ENCODE data around the gene TOPBP1. TPM values are rescaled to one million over a fixed set of nuclear protein-coding genes. Genes with fewer than 3 reads are reported as not detected.

TOPBP1 gene
- total RNA-seq, 1 experiment from 2014 or later: 58.0 TPM

DNA sequence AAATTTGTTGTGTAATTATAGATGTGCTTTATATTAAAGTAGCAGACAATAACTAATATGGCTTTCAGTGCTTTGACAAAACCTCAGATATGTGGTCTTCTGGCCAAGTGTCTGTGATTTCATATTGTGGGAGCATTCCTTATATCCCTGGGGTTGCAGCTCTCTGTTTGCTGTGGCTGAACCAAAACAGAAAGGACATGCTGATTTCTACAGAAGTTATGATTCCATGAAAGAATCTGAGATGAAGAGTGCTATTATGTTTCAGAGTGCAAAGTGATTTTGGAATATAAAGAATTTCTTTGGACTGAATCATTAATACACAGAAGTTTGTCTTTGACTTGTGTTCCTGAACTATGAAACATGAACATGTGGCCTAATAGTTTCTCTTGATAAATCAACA is 51.7 kb downstream of the TOPBP1 start:
- H3K9me3 ChIP-seq (replicated peaks): no peaks in the 10 kb centered on the region
- H3K4me3 ChIP-seq: no peak overlapping the region
- peaks cover 77% of the 10 kb centered on the region for H3K36me3 ChIP-seq
- no peaks in the 10 kb centered on the region for H3K4me1 ChIP-seq (replicated peaks)
- H3K27ac ChIP-seq: no peak overlapping the region
- no peak for DNase-seq (ENCODE audit: low read depth in 1 of 2, low spot score in 2 of 2)
- H3K27me3 ChIP-seq (replicated peaks): no peaks in the 10 kb centered on the region

DNA sequence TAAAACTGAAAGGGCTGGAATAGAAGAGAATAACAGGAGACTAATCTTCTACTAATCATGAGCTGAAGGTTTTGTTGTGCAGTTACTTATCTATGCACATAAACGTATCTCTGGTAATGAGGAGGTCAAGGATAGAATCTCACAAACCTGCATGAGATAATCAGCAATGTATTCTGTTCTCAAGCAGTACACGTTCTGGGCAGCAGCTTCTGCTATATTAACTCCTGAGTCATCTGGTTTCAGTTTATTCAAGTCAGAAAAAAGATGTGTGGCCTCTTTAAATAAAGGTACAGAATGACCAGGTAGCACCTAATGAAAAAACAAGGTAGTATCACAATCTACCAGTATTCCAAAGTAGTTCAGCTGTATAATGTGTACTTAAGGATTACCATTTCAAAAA is 53.4 kb downstream of the TOPBP1 start:
- H3K27ac ChIP-seq: no peak overlapping the region
- H3K36me3 ChIP-seq: peaks cover 75% of the 10 kb centered on the region
- H3K27me3 ChIP-seq (replicated peaks): no peaks in the 10 kb centered on the region
- no peaks in the 10 kb centered on the region for H3K9me3 ChIP-seq (replicated peaks)
- DNase-seq (ENCODE audit: low read depth in 1 of 2, low spot score in 2 of 2): no peak
- no peaks in the 10 kb centered on the region for H3K4me1 ChIP-seq (replicated peaks)
- H3K4me3 ChIP-seq: no peak overlapping the region

DNA sequence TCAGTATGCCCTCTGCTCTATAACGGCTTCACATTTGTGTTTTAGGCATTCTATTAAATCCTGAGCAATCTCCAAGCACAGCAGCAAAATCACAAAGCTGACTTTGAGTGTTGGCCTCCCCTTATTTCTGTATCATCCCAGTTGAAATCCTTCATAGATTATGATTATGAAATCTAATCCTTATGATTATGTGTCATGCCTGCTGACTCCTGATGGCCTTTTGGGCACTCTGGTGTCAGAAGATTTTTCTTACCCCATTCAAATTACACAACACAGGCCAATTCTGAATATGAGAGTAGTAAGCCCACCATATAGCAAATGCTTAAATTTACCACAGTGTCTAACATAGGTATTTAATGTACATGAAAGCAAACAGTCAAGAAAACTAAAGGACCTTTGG is 53.9 kb downstream of the TOPBP1 start:
- Histone ChIP-seq H3K27ac (no peak overlapping the region), H3K36me3 (peaks cover 69% of the 10 kb centered on the region), H3K9me3 (replicated peaks) (no peaks in the 10 kb centered on the region)

DNA sequence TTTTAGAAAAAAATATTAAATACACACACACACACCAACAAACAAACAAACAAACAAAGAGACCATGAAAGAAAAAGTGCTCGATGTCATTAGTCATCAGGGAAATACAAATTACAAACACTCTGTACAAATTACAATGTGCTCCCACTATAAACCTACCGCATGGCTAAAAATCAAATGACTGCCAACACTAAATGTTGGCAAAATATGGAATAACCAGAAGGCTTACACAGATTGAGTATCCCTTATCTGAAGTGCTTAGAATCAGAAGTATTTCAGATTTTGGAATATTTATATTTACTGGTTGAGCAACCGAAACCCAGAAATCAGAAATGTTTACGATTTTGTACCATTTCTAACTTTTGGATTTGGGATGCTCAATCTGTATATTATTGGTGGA is 54.8 kb downstream of the TOPBP1 start:
- H3K27me3 ChIP-seq (replicated peaks): no peaks in the 10 kb centered on the region
- peaks cover 70% of the 10 kb centered on the region for H3K36me3 ChIP-seq
- no peaks in the 10 kb centered on the region for H3K4me1 ChIP-seq (replicated peaks)

More for the DNA sequence above, 53.9 kb downstream of the TOPBP1 start:
- DNase-seq (ENCODE audit: low read depth in 1 of 2, low spot score in 2 of 2): no peak
- H3K27me3 ChIP-seq (replicated peaks): no peaks in the 10 kb centered on the region
- H3K4me1 ChIP-seq (replicated peaks): no peaks in the 10 kb centered on the region
- no peak overlapping the region for H3K4me3 ChIP-seq

DNA sequence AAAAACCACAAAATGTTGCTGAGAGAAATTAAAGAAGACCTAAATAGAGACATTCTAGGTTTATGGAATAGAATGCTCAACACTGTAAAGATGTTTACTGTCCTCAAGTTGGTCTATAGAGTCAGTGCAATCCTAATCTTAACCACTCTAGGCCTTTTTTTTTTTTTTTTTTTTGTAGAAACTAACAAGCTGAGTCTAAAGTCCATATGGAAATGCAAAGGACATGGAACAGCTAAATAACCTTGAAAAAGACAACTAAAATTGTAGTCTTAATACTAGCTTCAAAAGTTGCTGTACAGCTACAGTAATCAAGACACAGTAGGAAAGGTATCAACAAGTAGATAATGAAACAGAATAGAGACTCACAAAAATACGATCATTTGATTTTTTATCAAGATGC is 55.4 kb downstream of the TOPBP1 start:
- Histone ChIP-seq H3K9me3 (replicated peaks) (no peaks in the 10 kb centered on the region), H3K36me3 (peaks cover 70% of the 10 kb centered on the region), H3K27me3 (replicated peaks) (no peaks in the 10 kb centered on the region), H3K4me3 (no peak overlapping the region), H3K4me1 (replicated peaks) (no peaks in the 10 kb centered on the region), H3K27ac (no peak overlapping the region)
- DNase-seq (ENCODE audit: low read depth in 1 of 2, low spot score in 2 of 2): no peak

More for the DNA sequence above, 54.8 kb downstream of the TOPBP1 start:
- H3K27ac ChIP-seq: no peak overlapping the region
- H3K9me3 ChIP-seq (replicated peaks): no peaks in the 10 kb centered on the region
- H3K4me3 ChIP-seq: no peak overlapping the region
- no peak for DNase-seq (ENCODE audit: low read depth in 1 of 2, low spot score in 2 of 2)

DNA sequence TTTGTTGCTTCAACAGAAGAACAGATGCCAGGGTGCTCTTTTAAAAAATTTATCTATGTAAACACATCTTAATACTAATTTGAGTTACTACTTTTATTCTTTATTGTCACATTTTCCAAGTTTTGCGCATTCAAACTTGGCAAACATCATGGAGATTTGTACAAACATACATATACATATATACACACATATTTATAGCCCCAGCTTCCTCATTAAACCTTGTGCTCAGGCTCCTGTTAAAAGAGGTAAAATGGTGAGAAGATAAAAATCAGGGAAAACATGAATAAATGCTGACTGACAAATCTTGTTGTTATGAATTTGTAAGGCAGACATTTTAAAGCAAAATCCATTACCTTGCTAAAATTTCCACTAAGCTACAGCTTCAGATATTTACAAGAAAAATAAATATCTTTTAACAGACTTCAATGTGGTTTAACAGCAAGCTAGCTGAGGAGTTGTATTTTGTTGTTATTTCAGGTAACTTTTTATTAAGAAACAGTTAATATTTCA is 61.1 kb downstream of the TOPBP1 start:
- Histone ChIP-seq H3K4me1 (replicated peaks) (no peaks in the 10 kb centered on the region), H3K36me3 (peaks cover 32% of the 10 kb centered on the region), H3K9me3 (replicated peaks) (no peaks in the 10 kb centered on the region), H3K27ac (no peak overlapping the region), H3K27me3 (replicated peaks) (no peaks in the 10 kb centered on the region), H3K4me3 (no peak overlapping the region)
- DNase-seq (ENCODE audit: low read depth in 1 of 2, low spot score in 2 of 2): no peak

DNA sequence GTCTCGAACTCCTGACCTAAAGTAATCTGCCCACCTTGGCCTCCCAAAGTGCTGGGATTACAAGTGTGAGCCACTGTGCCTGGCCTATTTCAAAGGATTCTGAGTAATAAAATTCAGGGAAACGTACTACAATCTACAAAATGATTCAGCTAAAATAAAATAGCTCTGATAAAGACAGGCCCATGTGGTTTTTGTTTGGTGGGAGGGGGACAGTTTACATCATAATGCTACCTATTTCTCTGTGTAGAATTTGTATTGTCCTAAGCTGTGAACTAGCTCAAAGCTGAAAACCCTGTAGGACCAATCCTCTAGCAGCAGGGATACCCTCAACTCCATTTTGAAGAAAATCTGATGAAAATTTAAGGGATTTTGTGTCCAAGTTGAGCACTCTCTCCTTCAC is 62.5 kb downstream of the TOPBP1 start:
- no peaks in the 10 kb centered on the region for H3K4me1 ChIP-seq (replicated peaks)
- no peak overlapping the region for H3K27ac ChIP-seq

DNA sequence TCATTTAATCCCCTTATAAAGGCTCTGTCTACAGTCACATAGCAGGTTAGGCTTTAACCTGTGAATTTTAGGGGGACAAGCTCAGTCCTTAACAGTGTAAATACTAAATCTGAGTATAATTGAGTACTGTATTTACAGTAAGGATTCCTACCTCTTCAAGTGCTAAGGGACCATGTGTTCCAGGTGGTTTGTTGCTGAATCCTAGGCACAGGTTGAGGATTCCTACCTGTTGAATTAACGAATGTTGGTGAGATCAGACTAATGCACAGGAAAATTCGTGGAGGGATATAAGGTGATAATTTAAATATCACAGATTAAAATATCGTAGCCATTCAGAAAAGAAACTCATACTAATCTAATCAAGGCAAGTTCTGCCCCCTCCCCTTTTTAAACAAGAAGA is 63.3 kb downstream of the TOPBP1 start:
- Histone ChIP-seq H3K4me1 (replicated peaks) (no peaks in the 10 kb centered on the region), H3K4me3 (no peak overlapping the region), H3K9me3 (replicated peaks) (no peaks in the 10 kb centered on the region), H3K27ac (no peak overlapping the region), H3K36me3 (peaks cover 25% of the 10 kb centered on the region), H3K27me3 (replicated peaks) (no peaks in the 10 kb centered on the region)
- no peak for DNase-seq (ENCODE audit: low read depth in 1 of 2, low spot score in 2 of 2)

More for the DNA sequence above, 62.5 kb downstream of the TOPBP1 start:
- no peak for DNase-seq (ENCODE audit: low read depth in 1 of 2, low spot score in 2 of 2)
- Histone ChIP-seq H3K36me3 (peaks cover 25% of the 10 kb centered on the region), H3K4me3 (no peak overlapping the region), H3K27me3 (replicated peaks) (no peaks in the 10 kb centered on the region), H3K9me3 (replicated peaks) (no peaks in the 10 kb centered on the region)

DNA sequence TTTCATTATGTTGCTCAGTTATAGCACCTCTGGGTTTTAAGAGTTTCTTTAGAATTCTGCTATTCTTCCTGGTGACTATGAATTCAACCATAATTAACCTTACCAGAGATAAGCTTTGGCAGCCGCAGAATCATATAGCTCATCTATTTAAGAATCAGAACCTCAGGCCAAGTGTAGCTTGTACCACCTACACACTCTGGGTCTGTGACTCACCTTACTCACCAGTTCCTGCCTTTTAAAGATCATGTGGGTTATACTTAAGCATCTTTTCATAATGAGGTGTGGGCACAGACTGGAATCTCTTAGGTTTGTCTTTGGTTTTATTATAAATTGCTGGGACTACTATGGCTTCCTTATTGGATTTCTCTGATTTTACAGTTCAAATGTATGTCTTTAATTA is 66.4 kb downstream of the TOPBP1 start:
- Histone ChIP-seq H3K4me1 (replicated peaks) (peaks cover 20% of the 10 kb centered on the region), H3K27me3 (replicated peaks) (no peaks in the 10 kb centered on the region), H3K27ac (no peak overlapping the region), H3K9me3 (replicated peaks) (no peaks in the 10 kb centered on the region), H3K4me3 (no peak overlapping the region), H3K36me3 (peaks cover 8% of the 10 kb centered on the region)
- no peak for DNase-seq (ENCODE audit: low read depth in 1 of 2, low spot score in 2 of 2)

DNA sequence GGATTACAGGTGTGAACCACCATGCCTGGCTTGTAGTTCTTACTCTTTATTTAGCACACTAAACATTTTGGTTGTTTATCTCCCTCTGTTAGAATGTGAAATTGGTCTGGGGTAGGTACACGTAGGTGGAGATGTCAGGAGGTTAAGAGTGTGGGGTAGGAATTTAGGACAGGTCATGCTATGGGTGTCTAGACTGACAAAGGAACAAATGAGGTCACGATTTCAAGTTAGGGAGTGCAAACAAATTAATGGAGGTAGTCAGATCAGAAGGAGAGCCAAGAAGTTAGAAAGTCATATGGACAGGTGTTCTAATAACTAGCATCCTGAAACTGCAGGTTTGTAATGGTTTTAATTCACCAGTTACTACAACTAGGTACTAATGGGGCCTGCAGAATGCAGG is 68.5 kb downstream of the TOPBP1 start:
- no peaks in the 10 kb centered on the region for H3K27me3 ChIP-seq (replicated peaks)
- H3K36me3 ChIP-seq: peaks cover 22% of the 10 kb centered on the region
- no peaks in the 10 kb centered on the region for H3K9me3 ChIP-seq (replicated peaks)
- no peak for DNase-seq (ENCODE audit: low read depth in 1 of 2, low spot score in 2 of 2)
- H3K4me3 ChIP-seq: no peak overlapping the region
- H3K4me1 ChIP-seq (replicated peaks): peaks cover 34% of the 10 kb centered on the region
- no peak overlapping the region for H3K27ac ChIP-seq

DNA sequence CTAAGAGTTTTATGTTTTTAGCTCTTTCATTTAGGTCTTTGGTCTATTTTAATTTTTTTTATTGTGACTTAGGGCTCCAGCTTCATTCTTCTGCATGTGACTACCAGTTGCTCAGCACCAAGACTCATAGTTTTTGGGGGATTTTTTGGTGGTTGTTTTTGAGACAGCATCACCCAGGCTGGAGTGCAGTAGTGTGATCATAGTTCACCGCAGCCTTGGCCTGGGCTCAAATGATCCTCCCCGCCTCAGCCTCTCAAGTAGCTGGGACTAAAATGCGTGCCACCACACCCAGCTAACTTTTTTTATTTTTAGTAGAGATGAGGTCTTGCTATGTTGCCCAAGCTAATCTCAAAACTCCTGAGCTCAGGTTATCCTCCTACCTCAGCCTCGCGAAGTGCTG is 68.9 kb downstream of the TOPBP1 start:
- Histone ChIP-seq H3K27ac (no peak overlapping the region), H3K4me1 (replicated peaks) (peaks cover 34% of the 10 kb centered on the region)

DNA sequence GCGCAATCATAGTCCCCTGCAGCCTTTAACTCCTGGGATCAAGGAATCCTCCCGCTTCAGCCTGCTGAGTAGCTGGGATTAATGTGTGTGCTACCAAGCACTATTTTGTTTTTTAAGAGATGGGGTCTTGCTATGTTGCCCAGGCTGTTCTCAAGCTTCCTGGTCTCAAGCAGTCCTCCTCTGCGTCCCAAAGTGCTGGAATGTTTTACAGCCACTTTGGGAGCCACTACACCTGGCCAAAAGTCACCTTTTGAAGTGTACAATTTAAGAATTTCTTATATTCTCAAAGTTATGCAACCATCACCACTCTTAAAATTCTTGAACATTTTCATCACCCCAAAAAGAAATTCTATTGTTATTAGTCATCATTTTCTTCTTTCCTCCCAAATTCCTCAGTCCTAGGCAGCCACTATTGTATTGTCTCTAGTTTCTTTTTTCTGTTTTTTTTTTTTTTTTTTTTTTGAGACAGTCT is 70.4 kb downstream of the TOPBP1 start:
- H3K27ac ChIP-seq: peak overlapping the region; percentile 74
- peak in 1 of 2 experiments; percentile 80 for DNase-seq (ENCODE audit: low read depth in 1 of 2, low spot score in 2 of 2)
- H3K27me3 ChIP-seq (replicated peaks): no peaks in the 10 kb centered on the region
- no peak overlapping the region for H3K4me3 ChIP-seq
- peaks cover 41% of the 10 kb centered on the region for H3K36me3 ChIP-seq
- peaks cover 45% of the 10 kb centered on the region for H3K4me1 ChIP-seq (replicated peaks)
- no peaks in the 10 kb centered on the region for H3K9me3 ChIP-seq (replicated peaks)

More for the DNA sequence above, 68.9 kb downstream of the TOPBP1 start:
- Histone ChIP-seq H3K4me3 (no peak overlapping the region), H3K36me3 (peaks cover 26% of the 10 kb centered on the region), H3K27me3 (replicated peaks) (no peaks in the 10 kb centered on the region), H3K9me3 (replicated peaks) (no peaks in the 10 kb centered on the region)
- no peak for DNase-seq (ENCODE audit: low read depth in 1 of 2, low spot score in 2 of 2)

DNA sequence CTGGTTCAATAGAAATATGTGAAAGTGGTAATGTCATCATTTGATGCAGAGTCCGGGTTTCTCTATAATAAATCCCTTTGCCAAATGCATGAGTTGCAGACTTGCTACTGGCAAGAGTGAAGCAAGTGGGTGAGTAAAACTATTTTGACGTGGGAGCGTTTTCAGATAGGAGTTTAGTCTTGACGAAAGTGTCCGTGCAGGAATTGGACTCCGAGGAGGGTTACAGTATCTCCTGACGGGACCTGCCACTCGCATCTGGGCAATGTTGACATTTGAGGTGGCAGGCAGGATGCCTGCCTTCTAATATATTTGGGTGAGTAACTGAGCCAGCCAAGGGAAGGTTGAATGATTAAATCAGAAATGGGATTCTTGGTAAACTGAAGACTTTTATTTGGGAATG is 72.2 kb downstream of the TOPBP1 start:
- H3K27ac ChIP-seq: no peak overlapping the region
- no peaks in the 10 kb centered on the region for H3K27me3 ChIP-seq (replicated peaks)
- H3K9me3 ChIP-seq (replicated peaks): no peaks in the 10 kb centered on the region
- H3K36me3 ChIP-seq: peaks cover 58% of the 10 kb centered on the region
- H3K4me3 ChIP-seq: no peak overlapping the region
- no peak for DNase-seq (ENCODE audit: low read depth in 1 of 2, low spot score in 2 of 2)
- H3K4me1 ChIP-seq (replicated peaks): peaks cover 63% of the 10 kb centered on the region

DNA sequence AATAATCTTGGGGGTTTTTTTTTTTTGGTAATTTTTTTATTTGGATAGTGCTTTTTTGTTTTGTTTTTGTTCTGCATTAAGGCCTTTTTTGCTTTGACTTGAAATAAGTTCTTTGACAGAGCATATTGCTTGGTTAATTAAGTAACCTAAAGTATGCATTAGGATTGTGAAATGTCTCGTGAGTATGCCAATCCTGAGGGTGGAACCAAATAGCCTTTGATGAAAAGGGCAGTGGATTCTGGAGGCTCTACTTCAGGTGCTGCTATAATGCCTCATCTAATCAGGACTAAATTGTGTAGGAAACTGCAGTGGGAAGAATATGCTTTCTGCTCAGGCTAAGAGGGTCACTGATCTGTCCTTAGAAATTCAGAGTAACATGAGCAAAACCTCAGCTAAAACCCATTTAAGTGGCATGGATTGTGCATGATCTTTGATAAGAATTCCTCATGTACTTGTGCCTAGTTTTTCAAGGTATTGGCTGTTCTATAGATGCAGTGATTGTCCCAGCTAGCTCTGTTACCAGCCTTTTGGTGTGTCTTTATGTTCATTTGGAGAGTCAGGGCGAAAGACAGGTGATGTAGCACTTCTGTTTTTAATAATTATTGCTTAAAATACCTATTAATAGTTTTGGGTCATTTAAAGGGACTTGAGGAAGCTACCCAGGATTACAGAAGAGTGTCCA is 72.8 kb downstream of the TOPBP1 start:
- no peaks in the 10 kb centered on the region for H3K27me3 ChIP-seq (replicated peaks)
- H3K36me3 ChIP-seq: peaks cover 64% of the 10 kb centered on the region
- peaks cover 63% of the 10 kb centered on the region for H3K4me1 ChIP-seq (replicated peaks)
- no peak overlapping the region for H3K27ac ChIP-seq
- no peaks in the 10 kb centered on the region for H3K9me3 ChIP-seq (replicated peaks)
- no peak overlapping the region for H3K4me3 ChIP-seq
- no peak for DNase-seq (ENCODE audit: low read depth in 1 of 2, low spot score in 2 of 2)

Data from SJSA1 (cell line).